GM21381 (cell line): ENCODE measurements around the gene MT1F.
"Not testable (repeated sequence)": the region's sequence is repeated elsewhere in the genome, so short reads cannot be mapped to it uniquely, and the experiment has no call there.

ENCODE experiments used
- ATAC-seq: cut with Tn5 transposase; IDR thresholded peaks from one replicate; pipeline ENCODE4 v1.9.1; 2021; ENCODE audit warnings: mild to moderate bottlenecking, moderate library complexity; ENCODE audit not compliant: unreplicated experiment

The MT1F gene

DNA sequence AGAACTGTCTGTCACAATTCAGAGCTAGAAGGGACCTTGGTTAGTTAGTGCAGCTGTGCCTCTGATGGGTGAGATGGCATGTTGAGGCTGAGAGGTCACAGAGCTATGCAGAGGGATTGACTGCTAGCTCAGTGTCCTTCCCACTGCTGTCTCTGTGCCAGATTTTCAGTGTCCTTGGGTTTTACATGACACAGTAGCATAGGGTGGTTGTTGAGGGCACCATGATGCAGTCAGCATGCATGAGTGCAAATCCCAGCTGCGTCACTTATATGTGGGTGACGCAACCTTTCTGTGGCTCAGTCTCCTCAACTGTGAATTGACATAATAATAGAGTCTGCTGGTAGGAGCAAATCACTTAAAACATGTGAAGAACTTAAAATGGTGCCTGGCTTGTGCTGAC, 16.6 kb upstream of the MT1F start:
- ATAC-seq: no peak

DNA sequence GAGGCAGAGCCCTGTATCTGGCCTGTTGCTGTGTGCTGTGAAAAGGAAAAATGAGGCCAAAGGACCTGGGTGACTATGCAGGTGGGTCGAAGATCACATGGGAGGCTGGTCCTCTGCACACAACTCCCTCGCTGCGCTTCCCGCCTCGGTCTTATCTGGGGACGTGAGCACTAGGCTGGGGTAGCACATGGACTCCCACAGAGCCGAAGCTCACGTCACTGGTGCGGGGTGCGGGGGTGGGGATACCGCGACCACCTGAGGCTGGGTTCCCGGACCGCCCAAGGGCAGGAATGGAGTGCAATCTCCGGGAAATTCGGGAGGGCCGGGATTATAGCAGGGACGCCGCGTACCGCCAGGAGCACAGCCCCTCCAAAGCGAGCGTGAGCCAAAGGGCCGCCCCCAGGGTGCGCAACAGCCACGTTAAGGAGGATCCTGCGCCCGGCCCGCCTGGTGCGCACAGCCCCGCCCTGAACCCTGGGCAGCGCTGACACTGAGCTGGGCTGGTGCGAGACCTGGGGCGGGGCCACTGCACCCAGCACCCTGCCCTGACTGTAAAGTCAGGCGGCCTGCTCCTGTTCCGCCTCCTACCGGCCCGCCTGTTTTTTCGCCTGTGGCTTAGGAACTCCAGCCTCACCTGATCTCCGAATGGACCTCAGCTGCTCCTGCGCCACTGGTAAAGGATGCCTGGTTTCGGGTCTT, 14.5 kb upstream of the MT1F start:
- peak; percentile 77 for ATAC-seq

DNA sequence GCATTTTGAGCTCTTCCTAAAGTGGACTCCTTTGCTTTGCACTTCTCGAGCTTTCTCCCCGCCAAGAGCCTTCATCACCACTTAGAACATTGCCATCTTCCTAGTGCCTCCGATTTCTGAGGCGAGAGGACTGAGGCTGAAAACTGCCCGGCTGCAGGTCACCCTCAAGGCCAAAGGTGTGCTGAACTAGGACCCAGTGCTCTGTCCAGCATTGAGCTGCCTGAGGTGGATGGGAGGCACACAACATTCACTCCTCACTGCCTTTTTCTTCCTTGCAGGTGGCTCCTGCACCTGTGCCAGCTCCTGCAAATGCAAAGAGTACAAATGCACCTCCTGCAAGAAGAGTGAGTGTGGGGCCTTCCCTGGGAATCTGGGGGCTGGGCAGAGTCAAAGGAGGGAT, 13.9 kb upstream of the MT1F start:
- ATAC-seq: no peak

DNA sequence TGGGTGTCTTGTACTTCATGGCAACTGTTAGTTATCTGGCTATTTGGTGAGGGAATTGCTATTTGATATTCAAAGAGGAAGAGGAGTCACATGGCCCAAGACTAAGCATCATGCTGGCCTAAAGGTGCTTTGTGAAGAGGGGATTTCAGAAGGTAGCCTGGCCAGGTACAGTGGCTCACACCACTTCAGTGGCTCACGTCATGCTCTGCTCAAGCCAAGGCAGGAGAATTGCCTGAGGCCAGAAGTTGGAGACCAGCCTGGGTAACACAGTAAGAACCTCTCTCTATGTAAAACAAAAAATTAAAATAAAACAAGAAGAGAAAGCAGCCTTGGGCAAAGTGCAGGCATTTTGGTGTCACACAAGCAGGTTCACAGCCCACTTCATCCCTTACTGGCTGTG, 12.4 kb upstream of the MT1F start:
- no peak for ATAC-seq

DNA sequence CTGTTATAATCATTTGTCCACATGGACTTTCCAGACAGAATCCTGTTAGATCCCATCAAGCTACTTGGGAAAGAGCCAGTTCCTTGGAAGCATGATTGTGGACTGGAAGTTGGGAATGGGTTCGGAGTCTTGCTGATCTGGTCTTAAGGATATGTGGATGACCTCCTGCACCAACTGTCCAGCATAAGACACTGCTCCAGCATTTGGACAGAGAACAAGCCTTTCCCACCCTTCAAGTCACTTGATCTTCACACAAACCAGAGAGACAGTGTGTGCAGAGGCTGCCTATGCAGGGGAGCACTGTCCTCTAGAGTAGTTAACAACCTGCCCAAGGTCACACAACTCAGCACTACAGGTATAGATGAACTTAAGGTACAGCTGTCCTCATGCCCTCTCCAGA, 11.9 kb upstream of the MT1F start:
- ATAC-seq: no peak

DNA sequence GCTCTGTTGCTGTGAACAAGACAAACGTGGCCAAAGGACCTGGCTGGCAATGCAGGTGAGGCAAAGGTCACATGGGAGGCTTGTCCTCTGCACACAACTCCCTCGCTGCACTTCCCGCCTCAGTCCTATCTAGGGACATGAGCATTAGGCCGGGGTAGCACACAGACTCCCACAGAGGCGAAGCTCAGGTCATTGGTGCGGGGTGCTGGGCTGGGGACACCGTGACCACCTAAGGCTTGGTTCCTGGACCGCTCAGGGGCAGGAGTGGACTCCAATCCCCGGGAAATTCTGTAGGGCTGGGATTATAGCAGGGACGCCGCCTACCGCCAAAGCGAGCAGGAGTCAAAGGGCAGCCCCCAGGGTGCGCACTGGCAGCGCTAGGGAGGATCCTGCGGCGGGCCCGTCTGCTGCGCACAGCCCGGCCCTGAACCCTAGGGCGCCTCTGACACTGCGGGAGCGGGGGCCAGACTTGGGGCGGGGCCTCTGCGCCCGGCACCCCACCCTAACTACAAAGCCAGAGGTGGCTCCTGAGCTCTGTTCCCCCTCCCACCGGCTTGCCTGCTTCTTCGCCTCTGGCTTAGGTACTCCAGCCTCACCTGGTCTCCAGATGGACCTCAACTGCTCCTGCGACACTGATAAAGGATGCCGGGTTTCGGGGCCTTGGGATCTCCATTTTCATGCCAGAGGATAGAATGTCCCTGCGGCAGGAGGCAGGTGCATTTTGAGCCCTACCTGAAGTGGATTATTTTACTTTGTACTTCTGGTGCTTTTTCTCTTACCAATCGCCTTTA, 9.9 kb upstream of the MT1F start:
- no peak for ATAC-seq

DNA sequence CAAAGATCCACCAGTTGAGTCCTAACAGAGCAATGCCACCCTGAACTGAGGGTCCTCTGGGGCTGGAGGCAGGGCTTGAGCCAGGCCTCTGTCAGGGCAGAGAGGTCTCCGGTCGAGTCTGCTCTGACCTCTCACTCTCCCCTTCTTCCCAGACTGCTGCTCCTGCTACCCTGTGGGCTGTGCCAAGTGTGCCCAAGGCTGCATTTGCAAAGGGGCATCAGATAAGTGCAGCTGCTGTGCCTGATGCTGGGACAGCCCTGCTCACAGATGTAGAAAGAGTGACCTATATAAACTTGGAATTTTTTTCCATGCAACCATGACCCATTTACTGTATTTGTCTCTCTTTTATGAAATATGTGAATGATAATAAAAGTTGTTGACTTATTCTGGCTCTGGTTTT, 8.5 kb upstream of the MT1F start:
- no peak for ATAC-seq

DNA sequence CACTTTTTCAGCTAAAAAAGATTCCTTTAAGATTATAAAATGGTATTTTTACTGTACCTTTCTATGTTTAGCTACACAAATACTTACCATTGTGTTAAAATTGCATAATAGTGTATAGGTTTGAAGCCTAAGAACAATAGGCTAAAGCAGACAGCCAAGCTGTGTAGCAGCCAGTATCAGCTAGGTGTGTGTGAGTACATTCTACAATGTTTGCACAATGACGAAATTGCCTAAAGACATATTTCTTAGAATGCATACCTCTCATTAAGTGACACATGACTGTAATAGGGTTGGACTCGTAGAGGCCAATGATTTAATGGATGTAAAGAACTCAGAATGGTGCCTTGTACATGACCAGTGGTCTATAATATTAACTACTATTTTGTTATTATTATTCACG, 7.9 kb upstream of the MT1F start:
- no peak for ATAC-seq

DNA sequence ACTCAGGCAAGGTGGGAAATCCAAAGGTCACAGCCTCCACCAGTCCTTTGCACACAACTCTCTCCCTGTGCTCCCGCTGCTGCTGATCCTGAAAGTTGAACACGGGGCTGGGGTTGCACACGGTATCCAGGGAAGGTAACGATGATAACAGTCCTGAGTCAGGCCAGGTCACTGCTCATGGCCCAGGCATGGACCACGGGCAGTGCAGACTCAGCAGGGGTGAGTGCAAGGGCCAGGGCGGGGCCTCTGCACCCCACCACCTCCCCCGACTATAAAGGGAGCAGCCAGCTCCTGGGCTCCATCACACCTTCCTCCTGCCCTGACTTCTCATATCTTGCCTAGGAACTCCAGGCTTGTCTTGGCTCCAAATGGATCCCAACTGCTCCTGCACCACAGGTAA, 6.2 kb upstream of the MT1F start, which contains the start of gene MT1B:
MT1B (plus strand) TSS at position 301 of the 400 bp plus-strand sequence; CDS start at position 369, 68 bp downstream.
- ATAC-seq: no peak

DNA sequence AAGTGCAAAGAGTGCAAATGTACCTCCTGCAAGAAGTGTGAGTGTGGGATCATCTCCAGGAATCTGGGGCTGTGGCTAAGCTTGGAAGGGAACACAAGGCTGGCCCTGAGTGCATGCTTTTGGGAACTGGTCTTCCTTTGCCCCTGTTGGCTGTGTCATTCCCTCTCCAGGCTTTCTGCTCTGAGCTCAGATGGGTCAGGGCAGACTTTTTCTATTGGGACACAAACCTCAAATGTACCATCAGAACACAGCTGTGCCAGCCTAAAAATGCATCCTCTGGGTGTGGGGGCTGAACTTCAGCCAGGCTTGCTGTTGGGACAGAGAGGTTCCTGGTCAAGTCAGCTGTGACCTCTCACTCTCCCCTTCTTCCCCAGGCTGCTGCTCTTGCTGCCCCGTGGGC, 5.2 kb upstream of the MT1F start:
- ATAC-seq: no peak

DNA sequence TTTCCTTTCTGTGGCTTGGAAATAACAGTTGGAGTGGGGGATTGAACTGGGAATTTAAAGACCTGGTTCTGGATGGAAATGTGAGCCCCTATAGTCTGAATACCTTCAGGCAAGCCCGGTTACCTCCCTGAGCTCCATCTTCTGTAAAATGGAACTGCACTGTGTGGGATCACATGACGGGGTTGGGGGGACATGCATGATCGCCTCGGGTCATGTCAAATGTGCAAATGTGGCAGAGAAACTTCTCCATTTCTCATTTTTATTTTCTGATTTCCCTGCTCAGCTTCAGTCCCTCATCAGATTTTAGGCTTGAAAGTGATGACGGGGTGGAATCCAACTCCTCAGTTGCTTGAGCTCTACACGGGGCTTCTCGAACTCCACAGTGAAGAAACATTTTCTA, 4.5 kb upstream of the MT1F start:
- no peak for ATAC-seq

DNA sequence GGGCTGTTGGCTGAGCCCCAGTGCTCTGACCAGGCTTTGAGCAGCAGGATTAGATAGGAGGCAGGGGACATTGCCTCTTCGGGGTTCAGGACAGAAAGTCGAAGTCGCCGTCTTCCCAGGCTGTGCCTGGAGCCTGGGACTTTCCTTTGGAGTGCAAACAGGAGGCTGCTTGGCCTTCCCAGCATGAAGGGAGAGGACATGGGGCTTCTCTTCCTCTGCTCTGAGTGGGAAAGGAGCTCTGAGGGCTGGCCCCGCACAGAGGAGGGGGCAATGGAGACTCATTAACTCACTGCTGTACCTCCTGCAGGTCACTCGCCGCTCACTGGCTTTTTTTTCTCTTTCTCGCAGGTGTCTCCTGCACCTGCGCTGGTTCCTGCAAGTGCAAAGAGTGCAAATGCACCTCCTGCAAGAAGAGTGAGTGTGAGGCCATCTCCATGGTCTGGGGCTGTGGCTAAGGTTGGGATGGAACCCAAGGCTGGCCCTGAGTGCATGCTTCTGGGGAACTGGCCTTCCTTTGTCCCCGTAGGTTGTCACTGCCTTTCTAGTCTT, 642 bp downstream of the MT1F start:
- ATAC-seq: no peak

DNA sequence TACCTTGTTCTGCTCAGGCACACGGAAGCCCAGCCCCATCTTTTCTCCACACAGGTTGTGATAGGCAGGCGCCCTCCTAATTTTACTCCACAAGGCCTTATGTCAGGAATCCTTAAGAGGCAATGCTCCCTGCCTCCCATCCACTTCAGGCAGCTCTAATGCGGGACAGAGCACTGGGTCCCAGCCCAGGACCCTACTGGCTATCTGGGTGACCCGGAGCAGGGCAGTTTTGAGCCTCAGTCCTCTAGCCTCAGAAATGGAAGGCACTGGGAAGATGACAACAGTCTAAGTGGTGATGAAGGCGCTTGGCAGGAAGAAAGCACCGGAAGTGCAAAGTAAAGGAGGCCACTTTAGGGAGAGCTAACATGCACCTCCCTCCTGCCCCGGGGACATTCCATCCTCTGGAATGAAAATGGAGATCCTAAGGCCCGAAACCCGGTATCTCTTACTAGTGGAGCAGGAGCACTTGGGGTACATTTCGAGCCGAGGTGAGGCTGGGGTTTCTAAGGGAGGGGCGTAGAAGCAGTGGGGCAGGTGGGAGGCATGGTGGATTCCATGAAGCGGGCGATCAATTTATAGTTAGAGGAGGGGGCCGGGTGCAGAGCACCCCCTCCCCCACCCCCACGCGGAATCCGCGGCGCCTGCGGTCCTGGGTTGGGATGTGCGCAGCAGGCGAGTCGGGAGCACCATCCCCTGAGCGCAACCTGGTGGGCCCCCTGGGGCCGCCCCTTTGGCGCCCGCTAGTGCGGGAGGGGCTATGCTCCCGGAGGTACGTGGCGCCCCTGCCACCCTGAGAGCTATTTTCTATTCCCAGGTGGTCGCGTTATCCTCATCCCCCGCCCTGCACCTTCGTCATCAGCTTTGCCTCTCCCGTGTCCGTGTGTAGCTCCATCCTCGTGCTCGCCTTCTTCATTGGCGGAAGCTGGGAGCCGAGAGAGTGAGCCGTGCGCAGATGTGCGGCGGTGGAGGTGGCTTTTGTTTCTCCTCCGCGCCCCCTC, 4.9 kb downstream of the MT1F start:
- ATAC-seq: no peak

DNA sequence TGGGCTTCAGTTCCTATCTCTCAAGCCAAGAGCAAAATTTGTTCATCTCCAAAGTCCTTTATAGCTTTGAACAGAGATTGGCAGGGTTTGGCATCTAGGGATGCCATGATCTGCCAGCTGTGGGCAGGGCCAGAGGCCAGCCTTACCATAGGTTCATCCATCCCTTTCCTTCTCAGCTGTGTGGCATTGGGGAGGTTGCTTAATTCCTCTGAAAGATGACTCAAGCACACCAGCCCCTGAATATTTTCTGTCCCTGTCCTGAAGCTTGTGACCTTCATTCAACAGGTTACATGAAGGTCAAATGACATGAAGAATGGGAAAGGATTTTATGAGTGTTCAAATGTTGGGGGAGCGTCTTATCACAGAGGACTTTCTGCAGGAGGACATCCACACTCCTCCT, 6.7 kb downstream of the MT1F start:
- no peak for ATAC-seq

DNA sequence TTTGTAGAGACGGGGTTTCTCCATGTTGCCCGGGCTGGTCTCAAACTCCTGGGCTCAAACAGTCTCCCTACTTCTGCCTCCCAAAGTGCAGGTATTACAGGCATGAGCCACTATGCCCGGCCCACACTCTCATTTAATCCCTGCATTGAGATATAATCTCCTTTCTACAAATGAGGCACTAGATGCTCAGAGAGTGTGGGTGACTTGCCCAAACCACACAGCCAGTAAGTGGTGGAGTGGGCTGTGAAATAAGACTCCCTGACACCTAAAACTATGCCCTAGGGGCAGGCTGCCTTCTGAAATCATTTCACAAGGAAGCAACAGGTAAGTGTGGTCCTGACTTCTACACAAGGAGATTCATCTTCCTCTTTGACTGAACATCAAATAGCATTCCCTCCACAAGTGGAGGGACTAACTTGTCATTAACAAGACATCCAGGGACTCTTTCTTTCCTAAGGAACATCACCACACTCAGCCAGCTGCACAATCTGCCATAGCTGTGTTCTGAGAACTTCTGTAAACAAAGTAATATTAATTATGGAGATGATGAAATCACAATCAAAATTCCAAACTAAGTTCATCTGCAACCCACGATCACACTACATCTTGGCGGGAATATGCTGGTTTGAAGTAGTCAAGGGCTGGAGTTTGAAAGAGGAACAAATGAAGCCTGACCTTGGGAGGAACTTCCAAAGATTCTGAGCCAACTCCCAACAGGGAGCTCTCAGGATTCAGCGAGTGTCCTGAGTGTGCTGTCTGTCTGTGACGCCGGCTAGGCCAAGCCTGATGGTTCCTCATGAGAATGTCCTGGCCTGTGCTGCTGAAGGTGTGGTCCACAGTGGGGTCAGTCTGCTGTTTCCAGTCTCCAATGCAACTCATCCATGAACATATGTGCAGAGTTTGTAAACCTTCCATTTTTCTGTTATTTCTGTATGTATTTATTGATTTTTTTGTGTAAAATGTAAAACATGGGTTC, 7.8 kb downstream of the MT1F start:
- ATAC-seq: not testable (repeated sequence)

DNA sequence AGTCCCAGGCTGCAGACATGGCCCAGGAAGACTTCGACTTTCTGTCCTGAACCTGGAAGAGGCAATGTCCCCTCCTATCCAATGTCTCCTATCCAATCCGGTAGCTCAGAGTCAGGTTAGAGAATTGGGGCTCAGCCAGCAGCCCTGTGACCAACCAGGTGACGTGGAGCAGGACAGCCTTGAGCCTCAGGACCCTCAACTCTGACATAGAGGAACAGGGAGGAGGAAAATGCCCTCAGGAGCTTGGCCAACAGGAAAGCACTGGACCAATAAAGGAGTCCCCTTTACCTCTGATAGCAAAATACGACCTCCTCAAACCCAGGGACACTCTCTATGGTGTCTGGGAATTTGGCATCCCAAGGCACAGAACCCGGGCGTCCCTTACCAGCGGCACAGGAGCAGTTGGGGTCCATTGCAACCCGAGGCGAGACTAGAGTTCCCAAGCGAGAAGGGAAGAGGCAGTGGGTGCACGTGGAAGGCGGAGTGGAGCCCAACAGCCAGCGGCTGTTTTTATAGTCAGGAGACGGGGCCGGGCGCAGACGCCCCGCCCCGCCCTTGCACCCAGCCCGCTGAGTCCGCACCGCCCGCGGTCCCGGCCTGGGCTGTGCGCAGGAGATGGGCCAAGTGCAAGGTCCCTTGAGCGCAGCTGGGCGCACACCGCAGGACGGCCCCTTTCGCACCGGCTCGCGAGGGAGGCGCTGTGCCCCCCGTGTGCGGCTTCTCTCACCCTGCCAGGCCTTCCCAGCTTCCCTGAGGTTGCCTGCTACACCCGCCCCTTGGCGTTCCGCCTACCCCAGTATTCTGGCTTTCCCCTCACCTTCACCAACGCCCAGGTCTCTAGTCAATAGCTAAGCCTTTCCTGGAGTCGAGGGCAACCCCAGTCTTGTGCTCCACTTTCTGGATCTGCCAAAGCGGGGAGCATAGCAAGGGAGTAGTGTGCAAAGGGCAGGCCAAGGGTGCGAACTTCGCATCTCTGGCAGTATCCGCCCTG, 10.1 kb downstream of the MT1F start, which contains the start of gene MT1G:
MT1G (minus strand) TSS at position 485 of the 991 bp plus-strand sequence; CDS start at position 413, 72 bp downstream.
- ATAC-seq: no peak

DNA sequence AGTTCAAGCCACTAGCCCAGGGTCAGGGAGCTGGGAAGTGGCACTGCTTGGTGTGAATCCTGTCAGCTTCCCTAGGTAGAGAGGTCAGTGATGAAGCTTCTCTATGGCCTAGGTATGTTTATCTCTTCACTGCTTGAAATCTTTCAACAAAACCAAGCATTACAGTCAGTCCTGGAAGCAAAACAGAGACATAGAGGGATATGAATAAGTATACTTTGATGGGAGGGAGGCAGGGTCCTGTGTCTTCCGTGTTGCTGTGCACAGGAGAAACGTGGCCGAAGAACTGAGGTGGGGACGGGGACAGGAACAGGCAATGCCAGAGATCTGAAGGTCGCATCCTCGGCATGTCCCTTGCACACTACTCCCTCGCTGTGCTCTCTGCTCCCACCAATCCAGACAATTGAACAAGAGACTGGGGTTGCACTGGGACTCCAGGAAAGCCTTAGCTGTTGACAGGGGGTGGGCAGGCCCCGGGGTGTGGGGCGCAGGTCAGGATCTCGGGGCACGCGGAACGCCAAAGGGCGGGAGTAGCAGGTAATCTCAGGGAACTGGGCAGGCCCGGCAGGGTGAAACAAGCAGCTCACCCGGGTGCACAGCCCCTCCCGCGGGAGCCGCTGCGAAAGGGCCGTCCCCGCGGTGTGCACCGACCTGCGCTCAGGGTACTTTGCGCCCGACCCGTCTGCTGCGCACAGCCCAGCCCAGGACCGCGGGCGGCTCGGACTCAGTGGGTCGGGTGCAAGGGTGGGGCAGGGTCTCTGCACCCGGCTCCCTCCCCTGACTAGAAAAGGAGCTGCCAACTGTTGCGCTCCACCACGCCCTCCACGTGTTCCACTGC, 11.5 kb downstream of the MT1F start, which contains the start of gene MT1H:
MT1H (plus strand) TSS at position 810 of the 835 bp plus-strand sequence. CDS start 71 bp downstream, outside the sequence.
- no peak for ATAC-seq
